PC-3 (cell line): ENCODE data around the gene MAS1. TPM values are rescaled to one million over a fixed set of nuclear protein-coding genes. Genes with fewer than 3 reads are reported as not detected.

Experiments
- ATAC-seq: fragments of 200-7000 bp; cut with Tn5 transposase; 2 replicates; pipeline ENCODE4 v1.9.1; 2020; ENCODE audit warnings: mild to moderate bottlenecking, moderate library complexity
- BruUV-seq: library from RNA; stranded (reverse); fragments of 400-500 nt; replicated peaks from 2 replicates; lab custom pipeline; 2021; lab: Mats Ljungman, UMichigan
- CTCF ChIA-PET: fragments of 300-600 bp; sonication (Branson Sonifier 250); formaldehyde crosslinking; loops from one replicate; lab custom pipeline; 2022; ENCODE audit warnings: antibody characterized with exemption; lab: Charles Lee
- POLR2A ChIA-PET: fragments of 300-600 bp; sonication (Branson Sonifier 250); formaldehyde crosslinking; loops from one replicate; lab custom pipeline; 2022; ENCODE audit warnings: antibody characterized with exemption; ENCODE audit not compliant: unreplicated experiment; lab: Charles Lee
- DNase-seq: peaks from one replicate; pipeline ENCODE4 v3.0.0-alpha.2; 2015
- H2AFZ ChIP-seq: fragments of 300-600 bp; sonication (generic); 2 replicates; pipeline ENCODE4 v1.6.0; 2016; ENCODE audit warnings: antibody characterized with exemption, low read length
- H3F3A ChIP-seq: fragments of 300-600 bp; sonication (generic); one replicate; pipeline ENCODE4 v1.6.0; 2017; ENCODE audit warnings: antibody characterized with exemption, low read length, control low read depth, mild to moderate bottlenecking; ENCODE audit not compliant: unreplicated experiment
- H3K27ac ChIP-seq: fragments of 300-600 bp; sonication (generic); 2 replicates; pipeline ENCODE4 v1.5.1; 2016; ENCODE audit warnings: mild to moderate bottlenecking, low read length
- H3K27me3 ChIP-seq: fragments of 300-600 bp; sonication (generic); 2 replicates; pipeline ENCODE4 v1.6.1; 2016; ENCODE audit warnings: low read length, mixed read lengths
- H3K36me3 ChIP-seq: fragments of 300-600 bp; sonication (generic); 2 replicates; pipeline ENCODE4 v1.6.1; 2016; ENCODE audit warnings: low read depth, mixed run types, low read length, mixed read lengths
- H3K4me1 ChIP-seq: fragments of 300-600 bp; sonication (generic); 2 replicates; pipeline ENCODE4 v1.5.1; 2016; ENCODE audit warnings: low read length; ENCODE audit not compliant: insufficient read depth
- H3K4me2 ChIP-seq: fragments of 300-600 bp; sonication (generic); 2 replicates; pipeline ENCODE4 v1.6.0; 2016; ENCODE audit warnings: low read length
- H3K4me3 ChIP-seq: fragments of 300-600 bp; sonication (generic); 2 replicates; pipeline ENCODE4 v1.5.1; 2016; ENCODE audit warnings: mild to moderate bottlenecking, low read length, mixed read lengths
- H3K79me2 ChIP-seq: fragments of 300-600 bp; sonication (generic); 2 replicates; pipeline ENCODE4 v1.6.1; 2017; ENCODE audit warnings: low read length, mixed read lengths
- H3K9ac ChIP-seq: fragments of 300-600 bp; sonication (generic); 2 replicates; pipeline ENCODE4 v1.6.0; 2016; ENCODE audit warnings: mild to moderate bottlenecking, low read length
- H3K9me2 ChIP-seq: fragments of 300-600 bp; sonication (generic); replicated peaks from 2 replicates; pipeline ENCODE4 v1.6.1; 2016; ENCODE audit warnings: mixed run types, low read length, mixed read lengths
- H3K9me3 ChIP-seq: fragments of 300-600 bp; sonication (generic); 2 replicates; pipeline ENCODE4 v1.6.1; 2016; ENCODE audit warnings: low read length, mixed read lengths
- H4K20me1 ChIP-seq: fragments of 300-600 bp; sonication (generic); 2 replicates; pipeline ENCODE4 v1.6.1; 2016; ENCODE audit warnings: low read length, mixed read lengths
- EZH2 ChIP-seq: fragments of 300-600 bp; sonication (generic); IDR thresholded peaks from one replicate; pipeline ENCODE4 v1.6.1; 2017; ENCODE audit warnings: antibody characterized with exemption, mild to moderate bottlenecking, low read length; ENCODE audit not compliant: unreplicated experiment
- EZH2phosphoT487 ChIP-seq: fragments of 300-600 bp; sonication (generic); IDR thresholded peaks from 2 replicates; pipeline ENCODE4 v1.6.1; 2018; ENCODE audit warnings: mild to moderate bottlenecking, antibody characterized with exemption, low read length, borderline replicate concordance
- intact Hi-C: fragments of 100-400 bp; cut with micrococcal nuclease; formaldehyde crosslinking; loops from 2 replicates; pipeline ENCODE4 v1.9.0; 2023
- total RNA-seq: library from RNA; depleted of rRNA; stranded (reverse); fragments of >200 nt; gene quantifications from 2 replicates; pipeline ENCODE4 v1.2.3, GENCODE V29; 2014
- TF ChIP-seq, protein P1 (sequence below): fragments of 300-600 bp; sonication (generic); conservative IDR thresholded peaks from 2 replicates; pipeline ENCODE4 v1.5.1; 2017; ENCODE audit warnings: antibody characterized with exemption, low read depth, mild to moderate bottlenecking, low read length

Gene MAS1
- total RNA-seq, 1 experiment from 2014 or later = not detected

DNA sequence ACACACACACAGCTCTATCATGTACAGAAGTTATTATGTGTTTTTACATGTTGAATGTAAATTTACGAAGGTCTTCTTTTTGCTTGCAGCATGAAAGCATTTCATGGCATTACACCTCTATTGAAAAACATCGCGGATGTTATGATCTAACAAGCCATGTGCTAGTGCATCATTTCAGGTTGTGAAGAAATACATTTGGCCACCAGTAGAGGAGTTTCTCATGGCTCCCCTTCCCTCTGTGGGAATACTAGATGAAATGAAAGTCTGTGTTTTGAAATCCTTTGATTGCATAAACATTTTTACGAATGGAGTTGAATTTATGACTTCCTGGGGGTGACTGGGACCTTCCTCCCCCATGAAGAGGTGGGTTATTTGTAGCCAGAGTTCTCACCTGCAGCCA is 17.7 kb downstream of the MAS1 start:
- no peak overlapping the region for H3K4me2 ChIP-seq
- no peaks in the 10 kb centered on the region for H3K9me3 ChIP-seq
- no peaks in the 10 kb centered on the region for H3K36me3 ChIP-seq
- no peak overlapping the region for H2AFZ ChIP-seq
- no peaks in the 10 kb centered on the region for H3F3A ChIP-seq
- ChIA-PET CTCF (no interaction called here), POLR2A (no interaction called here)
- no peaks in the 10 kb centered on the region for H3K27me3 ChIP-seq
- H3K4me3 ChIP-seq = no peak overlapping the region
- DNase-seq = no peak
- BruUV-seq = no TSS peak
- no peaks in the 10 kb centered on the region for H3K9me2 ChIP-seq
- ATAC-seq = no peak
- no peaks in the 10 kb centered on the region for H3K79me2 ChIP-seq
- H3K4me1 ChIP-seq = no peaks in the 10 kb centered on the region
- no peak for TF ChIP-seq EZH2phosphoT487
- TF ChIP-seq, protein P1, sequence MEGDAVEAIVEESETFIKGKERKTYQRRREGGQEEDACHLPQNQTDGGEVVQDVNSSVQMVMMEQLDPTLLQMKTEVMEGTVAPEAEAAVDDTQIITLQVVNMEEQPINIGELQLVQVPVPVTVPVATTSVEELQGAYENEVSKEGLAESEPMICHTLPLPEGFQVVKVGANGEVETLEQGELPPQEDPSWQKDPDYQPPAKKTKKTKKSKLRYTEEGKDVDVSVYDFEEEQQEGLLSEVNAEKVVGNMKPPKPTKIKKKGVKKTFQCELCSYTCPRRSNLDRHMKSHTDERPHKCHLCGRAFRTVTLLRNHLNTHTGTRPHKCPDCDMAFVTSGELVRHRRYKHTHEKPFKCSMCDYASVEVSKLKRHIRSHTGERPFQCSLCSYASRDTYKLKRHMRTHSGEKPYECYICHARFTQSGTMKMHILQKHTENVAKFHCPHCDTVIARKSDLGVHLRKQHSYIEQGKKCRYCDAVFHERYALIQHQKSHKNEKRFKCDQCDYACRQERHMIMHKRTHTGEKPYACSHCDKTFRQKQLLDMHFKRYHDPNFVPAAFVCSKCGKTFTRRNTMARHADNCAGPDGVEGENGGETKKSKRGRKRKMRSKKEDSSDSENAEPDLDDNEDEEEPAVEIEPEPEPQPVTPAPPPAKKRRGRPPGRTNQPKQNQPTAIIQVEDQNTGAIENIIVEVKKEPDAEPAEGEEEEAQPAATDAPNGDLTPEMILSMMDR = no peak
- no peak for TF ChIP-seq EZH2
- H3K9ac ChIP-seq = no peak overlapping the region
- intact Hi-C loops = no loop called here
- H4K20me1 ChIP-seq = no peaks in the 10 kb centered on the region
- no peak overlapping the region for H3K27ac ChIP-seq

- DNase-seq = no peak
- ChIA-PET CTCF (no interaction called here), POLR2A (no interaction called here)
- no peaks in the 10 kb centered on the region for H3K9me2 ChIP-seq
- H3F3A ChIP-seq = no peaks in the 10 kb centered on the region
- TF ChIP-seq, protein P1 = no peak
- TF ChIP-seq EZH2phosphoT487 (no peak), EZH2 (no peak)
- H3K4me1 ChIP-seq = no peaks in the 10 kb centered on the region
- H3K36me3 ChIP-seq = no peaks in the 10 kb centered on the region
- no peak overlapping the region for H3K27ac ChIP-seq
- no peak overlapping the region for H3K4me3 ChIP-seq
- intact Hi-C loops = no loop called here
- no peaks in the 10 kb centered on the region for H3K9me3 ChIP-seq
- no peak for ATAC-seq
- 0 out of 2 replicates have a peak overlapping the region, but pooled peaks have one; percentile 22 for H2AFZ ChIP-seq
- no peak overlapping the region for H3K9ac ChIP-seq
- BruUV-seq = no TSS peak
- H3K27me3 ChIP-seq = no peaks in the 10 kb centered on the region
- no peaks in the 10 kb centered on the region for H3K79me2 ChIP-seq
- H4K20me1 ChIP-seq = no peaks in the 10 kb centered on the region
- no peak overlapping the region for H3K4me2 ChIP-seq
Measured at GRCh38 chr6:159908979-159909378, 18.2 kb downstream of the MAS1 start.

GRCh38 chr6:159910342-159910741 is 19.6 kb downstream of the MAS1 start:
- no peaks in the 10 kb centered on the region for H3K79me2 ChIP-seq
- ATAC-seq = no peak
- no peak overlapping the region for H2AFZ ChIP-seq
- no peaks in the 10 kb centered on the region for H3K4me1 ChIP-seq
- TF ChIP-seq EZH2 (no peak), EZH2phosphoT487 (no peak)
- TF ChIP-seq, protein P1 = no peak
- H3K9me2 ChIP-seq = no peaks in the 10 kb centered on the region
- no peaks in the 10 kb centered on the region for H3F3A ChIP-seq
- ChIA-PET CTCF (no interaction called here), POLR2A (no interaction called here)
- H3K4me3 ChIP-seq = no peak overlapping the region
- no peaks in the 10 kb centered on the region for H3K9me3 ChIP-seq
- H3K27me3 ChIP-seq = no peaks in the 10 kb centered on the region
- BruUV-seq = no TSS peak
- intact Hi-C loops = no loop called here
- H3K4me2 ChIP-seq = no peak overlapping the region
- no peaks in the 10 kb centered on the region for H3K36me3 ChIP-seq
- no peak overlapping the region for H3K27ac ChIP-seq
- H3K9ac ChIP-seq = no peak overlapping the region
- no peak for DNase-seq
- H4K20me1 ChIP-seq = no peaks in the 10 kb centered on the region
